HCT116 (cell line): ENCODE results near the gene JAK3. TPM values are rescaled to one million over a fixed set of nuclear protein-coding genes. Genes with fewer than 3 reads are reported as not detected.

ENCODE experiments used
- ATAC-seq: fragments of 200-7000 bp; cut with Tn5 transposase; 2 replicates; pipeline ENCODE4 v1.9.1; 2020; ENCODE audit warnings: mild to moderate bottlenecking, moderate library complexity
- BruUV-seq: library from RNA; stranded (reverse); fragments of 400-500 nt; replicated peaks from 2 replicates; lab custom pipeline; 2021; lab: Mats Ljungman, UMichigan
- CTCF ChIA-PET: fragments of 300-600 bp; sonication (Branson Sonifier 250); formaldehyde crosslinking; loops from one replicate; lab custom pipeline; 2021; ENCODE audit warnings: antibody characterized with exemption; lab: Charles Lee
- POLR2A ChIA-PET: fragments of 300-600, 350-600 bp; sonication (Branson Sonifier 250); formaldehyde crosslinking; loops from one replicate; lab custom pipeline; 2021; ENCODE audit warnings: antibody characterized with exemption; lab: Charles Lee
- RAD21 ChIA-PET, 2 experiments: fragments of 300-600 bp; sonication (Branson Sonifier 250); formaldehyde crosslinking; loops; one replicate each; lab custom pipeline; 2023; ENCODE audit warnings: low total read pairs in 2 of 2; ENCODE audit not compliant: uncharacterized antibody in 2 of 2, unreplicated experiment in 2 of 2, low non-redundant PET in 1 of 2; lab: Charles Lee
- DNase-seq: peaks from one replicate; pipeline ENCODE4 v3.0.0-alpha.2; 2010; ENCODE audit warnings: low read depth, low spot score
- H2AFZ ChIP-seq: fragments of 200-600 bp; shearing (Covaris generic), sonication (generic); 2 replicates; pipeline ENCODE4 v1.6.1; 2017; ENCODE audit warnings: low read depth, mixed run types, mixed read lengths, antibody characterized with exemption, low read length; ENCODE audit not compliant: poor library complexity, severe bottlenecking
- H3K27ac ChIP-seq: 2 replicates; pipeline ENCODE4 v1.5.1; 2012; ENCODE audit warnings: low read depth, low read length
- H3K27me3 ChIP-seq: fragments of 200-600 bp; sonication (generic); 2 replicates; pipeline ENCODE4 v1.6.1; 2016; ENCODE audit warnings: mixed run types, low read length, mixed read lengths; ENCODE audit not compliant: insufficient read depth
- H3K36me3 ChIP-seq, 2 experiments: fragments of 200-500 bp in 1 of 2; fragments of 200-600 bp in 1 of 2; sonication (Bioruptor generic) in 1 of 2; sonication (generic) in 1 of 2; 2 replicates each; pipeline versions ENCODE4 v1.5.1 to v1.6.1; 2014 to 2016; ENCODE audit warnings: low read length in 2 of 2, inconsistent platforms in 1 of 2, mixed read lengths in 1 of 2, mixed run types in 1 of 2; ENCODE audit not compliant: insufficient read depth in 2 of 2, control insufficient read depth in 1 of 2
- H3K4me1 ChIP-seq, 2 experiments: fragments of 200-600 bp in 1 of 2; sonication (generic) in 1 of 2; 2 replicates each; pipeline versions ENCODE4 v1.5.1 to v1.6.1; 2012 to 2017; ENCODE audit warnings: low read length in 2 of 2, inconsistent platforms in 1 of 2, mild to moderate bottlenecking in 1 of 2, mixed read lengths in 1 of 2, mixed run types in 1 of 2, moderate library complexity in 1 of 2; ENCODE audit not compliant: insufficient read depth in 2 of 2, control insufficient read depth in 1 of 2
- H3K4me2 ChIP-seq: fragments of 200-600 bp; sonication (generic); 2 replicates; pipeline ENCODE4 v1.6.1; 2017; ENCODE audit warnings: mixed run types, low read length, mixed read lengths
- H3K4me3 ChIP-seq, 2 experiments: fragments of 200-600 bp in 1 of 2; sonication (generic) in 1 of 2; replicated peaks in 1 of 2; 2 replicates each; pipeline ENCODE4 v1.5.1; 2011 to 2016; ENCODE audit warnings: low read length in 2 of 2, control low read depth in 1 of 2, low read depth in 1 of 2, mild to moderate bottlenecking in 1 of 2, mixed read lengths in 1 of 2, mixed run types in 1 of 2
- H3K79me2 ChIP-seq: fragments of 200-600 bp; sonication (generic); 2 replicates; pipeline ENCODE4 v1.6.1; 2017; ENCODE audit warnings: mild to moderate bottlenecking, mixed run types, low read length, moderate library complexity, mixed read lengths; ENCODE audit not compliant: insufficient read depth
- H3K9ac ChIP-seq: fragments of 200-600 bp; sonication (generic); 2 replicates; pipeline ENCODE4 v1.6.1; 2016; ENCODE audit warnings: low read length, mixed read lengths
- H3K9me2 ChIP-seq: fragments of 200-600 bp; sonication (generic), shearing (Covaris generic); 2 replicates; pipeline ENCODE4 v1.6.1; 2017; ENCODE audit warnings: mixed run types, mild to moderate bottlenecking, moderate library complexity; ENCODE audit not compliant: insufficient read depth
- H3K9me3 ChIP-seq, 2 experiments: fragments of 200-500 bp in 1 of 2; fragments of 200-600 bp in 1 of 2; sonication (Bioruptor generic) in 1 of 2; sonication (generic) in 1 of 2; 2 replicates each; pipeline ENCODE4 v1.6.1; 2014 to 2017; ENCODE audit warnings: low read length in 2 of 2, mixed read lengths in 2 of 2, inconsistent platforms in 1 of 2, low read depth in 1 of 2, mild to moderate bottlenecking in 1 of 2, mixed run types in 1 of 2, moderate library complexity in 1 of 2; ENCODE audit not compliant: control insufficient read depth in 1 of 2, insufficient read depth in 1 of 2
- H4K20me1 ChIP-seq: fragments of 200-600 bp; sonication (generic), shearing (Covaris generic); 2 replicates; pipeline ENCODE4 v1.6.1; 2017; ENCODE audit warnings: mixed run types, mild to moderate bottlenecking, moderate library complexity; ENCODE audit not compliant: insufficient read depth
- POLR2AphosphoS5 ChIP-seq: IDR thresholded peaks from 2 replicates; pipeline ENCODE4 v1.6.1; 2011; ENCODE audit warnings: mild to moderate bottlenecking, low read depth, low read length, moderate library complexity
- SRF ChIP-seq: IDR thresholded peaks from 2 replicates; pipeline ENCODE4 v1.6.1; 2012; ENCODE audit warnings: low read depth
- TCF7L2 ChIP-seq: IDR thresholded peaks from 2 replicates; pipeline ENCODE4 v1.7.0; 2011; ENCODE audit warnings: borderline replicate concordance, inconsistent platforms; ENCODE audit not compliant: insufficient read depth, insufficient read length; ENCODE audit errors: extremely low read depth
- intact Hi-C: fragments of 100-400 bp; cut with micrococcal nuclease; formaldehyde crosslinking; loops from 2 replicates; pipeline ENCODE4 v1.10.0; 2022
- total RNA-seq: library from RNA; stranded (reverse); gene quantifications from one replicate; pipeline ENCODE4 v1.2.1, GENCODE V29; 2021; ENCODE audit not compliant: unreplicated experiment

Gene JAK3
- total RNA-seq, 1 experiment from 2014 or later: 5.7 TPM

GRCh38 chr19:17821190-17821589, 26.6 kb downstream of the JAK3 start, which contains the start of gene INSL3:
Gene INSL3 (minus strand): TSS chr19:17821519. CDS start chr19:17821506, 13 bp downstream.
- Histone ChIP-seq H3K9me3 (no peaks in the 10 kb centered on the region), H3K27me3 (no peaks in the 10 kb centered on the region), H3K9ac (no peak within 1 kb of the TSS), H3K9me2 (no peaks in the 10 kb centered on the region), H4K20me1 (no peaks in the 10 kb centered on the region), H3K27ac (no peak within 1 kb of the TSS), H3K4me3 (no peak within 1 kb of the TSS), H3K4me2 (no peak within 1 kb of the TSS), H3K36me3 (no peaks in the 10 kb centered on the region), H3K4me1 (no peaks in the 10 kb centered on the region), H3K79me2 (no peaks in the 10 kb centered on the region), H2AFZ (no peak within 1 kb of the TSS)
- POLR2A ChIA-PET: no interaction called here
- intact Hi-C loops: no loop called here
- BruUV-seq: no TSS peak
- DNase-seq: no peak
- TF ChIP-seq TCF7L2: no peak
- RAD21 ChIA-PET: no interaction called here
- ATAC-seq: no peak
- CTCF ChIA-PET: no interaction called here

GRCh38 chr19:17817668-17818363, 30.0 kb downstream of the JAK3 start:
- H4K20me1 ChIP-seq: no peaks in the 10 kb centered on the region
- no peak for TF ChIP-seq SRF
- peak; percentile 5; the same call in 1 of the 2 replicates for TF ChIP-seq POLR2AphosphoS5
- TF ChIP-seq, all 23 proteins: peak for 1
- no peaks in the 10 kb centered on the region for H3K9me3 ChIP-seq
- no peak overlapping the region for H3K4me3 ChIP-seq
- no peak overlapping the region for H3K9ac ChIP-seq
- ChIA-PET RAD21 (interaction anchor here in 1 of 2 experiments (0.7 kb wide), 2 partner anchors 13 to 29 kb away, joined by 6 to 7 read pairs; no protein-coding TSS in a partner anchor), CTCF (no interaction called here), POLR2A (interaction anchor here (1.3 to 1.5 kb wide), 2 partner anchors 13 to 14 kb away, joined by 4 to 5 read pairs; no protein-coding TSS in a partner anchor)
- DNase-seq (no peak), ATAC-seq (no peak)
- no peaks in the 10 kb centered on the region for H3K27me3 ChIP-seq
- intact Hi-C loops: no loop called here
- no peaks in the 10 kb centered on the region for H3K79me2 ChIP-seq
- no peaks in the 10 kb centered on the region for H3K4me1 ChIP-seq
- H3K4me2 ChIP-seq: no peak overlapping the region
- no peaks in the 10 kb centered on the region for H3K9me2 ChIP-seq
- TSS peak; percentile 14 for BruUV-seq
- no peaks in the 10 kb centered on the region for H3K36me3 ChIP-seq
- H3K27ac ChIP-seq: no peak overlapping the region
- H2AFZ ChIP-seq: no peak overlapping the region
